ENCODE results near the gene WNK2.
A peak's percentile ranks its signal among the peaks of the same experiment; 100 is the strongest.

Gene WNK2

GRCh38 chr9:93253633-93254032, 69.7 kb downstream of the WNK2 start:
- no peak for DNase-seq (ENCODE audit: insufficient read length, low spot score)
- FAIRE-seq, result no peak
- TF ChIP-seq TAF1 (IDR thresholded peaks at IDR 0.05; ENCODE audit: low read depth, low read length), result no peak
- no peak for TF ChIP-seq SPI1 (IDR thresholded peaks at IDR 0.05; ENCODE audit: low read depth, low read length)
- no peak for TF ChIP-seq POLR2AphosphoS5 (IDR thresholded peaks at IDR 0.05; ENCODE audit: low read depth, low read length)

GRCh38 chr9:93254061-93254481, 70.1 kb downstream of the WNK2 start:
- no peak for DNase-seq (ENCODE audit: insufficient read length, low spot score)
- TF ChIP-seq SPI1 (IDR thresholded peaks at IDR 0.05; ENCODE audit: low read depth, low read length) (no peak), PAX5 (IDR thresholded peaks at IDR 0.05; ENCODE audit: insufficient read depth, low read length, severe bottlenecking) (no peak), TAF1 (IDR thresholded peaks at IDR 0.05; ENCODE audit: low read depth, low read length) (no peak), POU2F2 (IDR thresholded peaks at IDR 0.05; ENCODE audit: low read depth, low read length) (no peak), POLR2AphosphoS5 (IDR thresholded peaks at IDR 0.05; ENCODE audit: low read depth, low read length) (no peak), POLR2A (IDR thresholded peaks at IDR 0.05; ENCODE audit: low read depth, low read length) (no peak)
- no peak for FAIRE-seq

GRCh38 chr9:93254806-93255493, 71.0 kb downstream of the WNK2 start:
- FAIRE-seq (no peak), DNase-seq (ENCODE audit: insufficient read length, low spot score) (no peak)
- TF ChIP-seq PAX5 (IDR thresholded peaks at IDR 0.05; ENCODE audit: insufficient read depth, low read length, severe bottlenecking), result no peak

GRCh38 chr9:93255494-93255867, 71.5 kb downstream of the WNK2 start:
- TF ChIP-seq PAX5 (IDR thresholded peaks at IDR 0.05; ENCODE audit: insufficient read depth, low read length, severe bottlenecking), result no peak
- no peak for TF ChIP-seq TAF1 (IDR thresholded peaks at IDR 0.05; ENCODE audit: low read depth, low read length)
- no peak for TF ChIP-seq POLR2AphosphoS5 (IDR thresholded peaks at IDR 0.05; ENCODE audit: low read depth, low read length)
- no peak for TF ChIP-seq SPI1 (IDR thresholded peaks at IDR 0.05; ENCODE audit: low read depth, low read length)
- TF ChIP-seq POU2F2 (IDR thresholded peaks at IDR 0.05; ENCODE audit: low read depth, low read length), result no peak
- TF ChIP-seq POLR2A (IDR thresholded peaks at IDR 0.05; ENCODE audit: low read depth, low read length), result no peak
- no peak for DNase-seq (ENCODE audit: insufficient read length, low spot score)

GRCh38 chr9:93255994-93256877, 72.3 kb downstream of the WNK2 start:
- TF ChIP-seq POLR2A (IDR thresholded peaks at IDR 0.05; ENCODE audit: low read depth, low read length) (no peak), POLR2AphosphoS5 (IDR thresholded peaks at IDR 0.05; ENCODE audit: low read depth, low read length) (no peak), PAX5 (IDR thresholded peaks at IDR 0.05; ENCODE audit: insufficient read depth, low read length, severe bottlenecking) (no peak), POU2F2 (IDR thresholded peaks at IDR 0.05; ENCODE audit: low read depth, low read length) (no peak), SPI1 (IDR thresholded peaks at IDR 0.05; ENCODE audit: low read depth, low read length) (no peak), TAF1 (IDR thresholded peaks at IDR 0.05; ENCODE audit: low read depth, low read length) (no peak)
- DNase-seq (ENCODE audit: insufficient read length, low spot score) (no peak), FAIRE-seq (no peak)

More at GRCh38 chr9:93255494-93255867, 71.5 kb downstream of the WNK2 start:
- no peak for FAIRE-seq

- TF ChIP-seq SPI1 (IDR thresholded peaks at IDR 0.05; ENCODE audit: low read depth, low read length) (no peak), POU2F2 (IDR thresholded peaks at IDR 0.05; ENCODE audit: low read depth, low read length) (no peak), TAF1 (IDR thresholded peaks at IDR 0.05; ENCODE audit: low read depth, low read length) (no peak), POLR2AphosphoS5 (IDR thresholded peaks at IDR 0.05; ENCODE audit: low read depth, low read length) (no peak), PAX5 (IDR thresholded peaks at IDR 0.05; ENCODE audit: insufficient read depth, low read length, severe bottlenecking) (no peak), POLR2A (IDR thresholded peaks at IDR 0.05; ENCODE audit: low read depth, low read length) (no peak)
- DNase-seq (ENCODE audit: insufficient read length, low spot score) (peak; percentile 6), FAIRE-seq (no peak)
Observed at GRCh38 chr9:93256878-93257807, 73.2 kb downstream of the WNK2 start.

GRCh38 chr9:93257808-93258331, 73.9 kb downstream of the WNK2 start:
- DNase-seq (ENCODE audit: insufficient read length, low spot score) (peak; percentile 5), FAIRE-seq (no peak)
- TF ChIP-seq POLR2AphosphoS5 (IDR thresholded peaks at IDR 0.05; ENCODE audit: low read depth, low read length) (no peak), POU2F2 (IDR thresholded peaks at IDR 0.05; ENCODE audit: low read depth, low read length) (no peak), PAX5 (IDR thresholded peaks at IDR 0.05; ENCODE audit: insufficient read depth, low read length, severe bottlenecking) (no peak), SPI1 (IDR thresholded peaks at IDR 0.05; ENCODE audit: low read depth, low read length) (no peak), POLR2A (IDR thresholded peaks at IDR 0.05; ENCODE audit: low read depth, low read length) (no peak), TAF1 (IDR thresholded peaks at IDR 0.05; ENCODE audit: low read depth, low read length) (no peak)

GRCh38 chr9:93258419-93258817, 74.5 kb downstream of the WNK2 start:
- FAIRE-seq (no peak), DNase-seq (ENCODE audit: insufficient read length, low spot score) (no peak)
- TF ChIP-seq SPI1 (IDR thresholded peaks at IDR 0.05; ENCODE audit: low read depth, low read length) (no peak), POLR2A (IDR thresholded peaks at IDR 0.05; ENCODE audit: low read depth, low read length) (no peak), POU2F2 (IDR thresholded peaks at IDR 0.05; ENCODE audit: low read depth, low read length) (no peak), PAX5 (IDR thresholded peaks at IDR 0.05; ENCODE audit: insufficient read depth, low read length, severe bottlenecking) (no peak), TAF1 (IDR thresholded peaks at IDR 0.05; ENCODE audit: low read depth, low read length) (no peak), POLR2AphosphoS5 (IDR thresholded peaks at IDR 0.05; ENCODE audit: low read depth, low read length) (no peak)
